ENCODE data around the gene RAB19.
"Not testable (repeated sequence)": the region's sequence is repeated elsewhere in the genome, so short reads cannot be mapped to it uniquely, and the experiment has no call there.

RAB19 gene

DNA sequence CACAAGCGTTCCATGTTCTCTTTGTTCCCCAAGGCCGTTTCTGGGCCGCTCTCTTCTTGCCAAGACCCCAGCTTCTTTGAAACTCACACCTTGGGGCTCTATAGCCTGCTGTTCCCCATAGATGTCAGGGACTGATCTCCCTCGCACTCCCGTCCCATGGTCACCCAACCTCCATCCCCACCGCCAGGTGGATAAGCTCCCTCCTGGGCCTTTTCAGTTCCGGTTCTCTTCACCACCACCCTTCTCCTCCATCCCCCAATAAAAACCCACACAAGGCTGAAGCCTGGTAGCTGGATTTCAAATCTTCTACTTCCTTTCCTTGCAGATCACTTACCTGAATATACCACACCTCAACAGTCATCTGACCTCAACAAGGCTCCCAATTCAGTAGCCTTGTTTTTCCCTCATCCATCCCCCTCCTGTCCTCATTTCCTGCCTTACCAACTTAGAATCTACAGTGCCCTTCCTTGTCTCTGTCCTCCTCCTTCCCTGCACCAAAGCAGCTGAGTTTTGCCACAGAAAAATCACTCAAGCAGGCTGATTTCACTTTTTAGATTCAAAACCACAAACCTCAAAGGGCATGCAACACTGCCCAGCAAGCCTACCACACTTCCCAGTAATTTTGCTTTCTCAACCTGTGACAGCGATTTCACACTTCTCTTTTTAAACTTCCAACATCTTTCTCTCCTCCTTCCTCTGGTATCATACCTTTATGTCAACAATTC lies 13.2 kb upstream of the RAB19 start:
- Mint-ChIP-seq H3K36me3 (ENCODE audit: low read depth) (peaks cover 8% of the 10 kb centered on the region), H3K4me3 (no peak overlapping the region), H3K27ac (no peak overlapping the region), H3K27me3 (ENCODE audit: low read depth) (no peaks in the 10 kb centered on the region), H3K4me1 (ENCODE audit: low read depth) (peaks cover 3% of the 10 kb centered on the region), H3K9me3 (no peaks in the 10 kb centered on the region)
- DNase-seq (ENCODE audit: low spot score) = peak; percentile 44

- Mint-ChIP-seq H3K4me3 (no peak overlapping the region), H3K27me3 (ENCODE audit: low read depth) (no peaks in the 10 kb centered on the region), H3K27ac (no peak overlapping the region), H3K4me1 (ENCODE audit: low read depth) (peaks cover 7% of the 10 kb centered on the region), H3K9me3 (no peaks in the 10 kb centered on the region), H3K36me3 (ENCODE audit: low read depth) (peaks cover 8% of the 10 kb centered on the region)
- DNase-seq (ENCODE audit: low spot score) = no peak
These were observed 12.2 kb upstream of the RAB19 start for GRCh38 chr7:140391634-140392033.

DNA sequence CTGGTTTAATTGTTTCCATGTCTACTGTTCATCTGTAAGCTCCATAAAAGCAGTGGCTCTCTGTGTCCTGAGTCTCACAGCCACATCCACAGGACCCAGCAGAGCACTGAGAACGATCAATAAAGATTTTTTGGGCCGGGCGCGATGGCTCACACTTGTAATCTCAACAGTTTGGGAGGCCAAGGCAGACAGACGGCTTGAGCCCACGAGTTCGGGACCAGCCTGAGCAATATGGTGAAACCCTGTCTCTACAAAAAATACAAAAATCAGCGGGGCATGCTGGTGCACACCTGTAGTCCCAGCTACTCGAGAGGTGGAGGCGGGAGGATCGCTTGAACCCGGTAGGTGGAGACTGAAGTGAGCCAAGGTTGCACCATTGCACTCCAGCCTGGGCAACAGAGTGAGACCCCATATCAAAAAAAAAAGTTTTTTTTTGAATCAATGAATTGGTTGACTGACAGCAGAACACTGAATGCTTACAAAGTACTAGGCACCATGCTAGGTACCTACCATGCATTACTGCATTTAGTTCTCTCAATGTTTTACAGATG lies 10.0 kb upstream of the RAB19 start:
- Mint-ChIP-seq H3K4me1 (ENCODE audit: low read depth) (peaks cover 12% of the 10 kb centered on the region), H3K27me3 (ENCODE audit: low read depth) (no peaks in the 10 kb centered on the region), H3K4me3 (no peak overlapping the region), H3K27ac (no peak overlapping the region), H3K9me3 (no peaks in the 10 kb centered on the region), H3K36me3 (ENCODE audit: low read depth) (peaks cover 10% of the 10 kb centered on the region)
- no peak for DNase-seq (ENCODE audit: low spot score)

- peak; percentile 90 for DNase-seq (ENCODE audit: low spot score)
- Mint-ChIP-seq H3K27me3 (ENCODE audit: low read depth) (no peaks in the 10 kb centered on the region), H3K36me3 (ENCODE audit: low read depth) (peaks cover 17% of the 10 kb centered on the region), H3K4me3 (peak within 1 kb of the TSS; percentile 94), H3K4me1 (ENCODE audit: low read depth) (peaks cover 30% of the 10 kb centered on the region), H3K9me3 (no peaks in the 10 kb centered on the region), H3K27ac (peak within 1 kb of the TSS; percentile 89)
These were observed 5.8 kb upstream of the RAB19 start, which contains the start of gene SLC37A3 for GRCh38 chr7:140397784-140398750. Gene SLC37A3, minus strand, starts transcription at chr7:140398530. Its CDS starts 16,004 bp downstream, at chr7:140382526.

GRCh38 chr7:140398821-140399220 lies 5.0 kb upstream of the RAB19 start:
- Mint-ChIP-seq H3K36me3 (ENCODE audit: low read depth) (peaks cover 17% of the 10 kb centered on the region), H3K27me3 (ENCODE audit: low read depth) (no peaks in the 10 kb centered on the region), H3K27ac (peak overlapping the region; percentile 31)

DNA sequence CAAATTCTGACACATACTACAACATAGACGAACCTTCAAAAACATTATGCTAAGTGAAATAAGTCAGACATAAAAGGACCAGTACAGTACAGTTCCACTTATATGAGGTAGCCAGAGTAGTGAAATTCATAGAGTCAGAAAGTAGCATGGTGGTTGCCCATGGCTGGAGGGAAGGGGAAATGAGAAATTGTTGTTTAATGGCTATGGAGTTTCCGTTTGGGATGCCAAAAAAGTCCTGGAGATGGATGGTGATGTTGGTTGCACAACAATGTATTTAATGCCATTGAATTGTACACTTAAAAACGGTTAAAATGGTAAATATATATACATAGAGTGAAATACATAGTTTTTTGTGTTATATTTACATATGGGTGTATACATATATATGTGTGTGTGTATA lies 3.5 kb upstream of the RAB19 start:
- Mint-ChIP-seq H3K4me1 (ENCODE audit: low read depth) (peaks cover 44% of the 10 kb centered on the region), H3K9me3 (no peaks in the 10 kb centered on the region), H3K27ac (no peak overlapping the region), H3K4me3 (no peak overlapping the region), H3K36me3 (ENCODE audit: low read depth) (peaks cover 21% of the 10 kb centered on the region), H3K27me3 (ENCODE audit: low read depth) (no peaks in the 10 kb centered on the region)
- DNase-seq (ENCODE audit: low spot score) = no peak

More at GRCh38 chr7:140398821-140399220, 5.0 kb upstream of the RAB19 start:
- Mint-ChIP-seq H3K9me3 (no peaks in the 10 kb centered on the region), H3K4me3 (peak overlapping the region; percentile 94), H3K4me1 (ENCODE audit: low read depth) (peaks cover 33% of the 10 kb centered on the region)
- no peak for DNase-seq (ENCODE audit: low spot score)

GRCh38 chr7:140402178-140402835 lies 1.6 kb upstream of the RAB19 start:
- peak overlapping the region; percentile 96 for H3K27ac Mint-ChIP-seq
- no peak for DNase-seq (ENCODE audit: low spot score)
- H3K27me3 Mint-ChIP-seq (ENCODE audit: low read depth) = no peaks in the 10 kb centered on the region
- H3K36me3 Mint-ChIP-seq (ENCODE audit: low read depth) = peaks cover 20% of the 10 kb centered on the region
- no peaks in the 10 kb centered on the region for H3K9me3 Mint-ChIP-seq
- peaks cover 38% of the 10 kb centered on the region for H3K4me1 Mint-ChIP-seq (ENCODE audit: low read depth)
- H3K4me3 Mint-ChIP-seq = peak overlapping the region; percentile 93

- Mint-ChIP-seq H3K9me3 (no peaks in the 10 kb centered on the region), H3K4me3 (peak overlapping the region; percentile 93), H3K27me3 (ENCODE audit: low read depth) (no peaks in the 10 kb centered on the region), H3K27ac (peak overlapping the region; percentile 96), H3K36me3 (ENCODE audit: low read depth) (peaks cover 27% of the 10 kb centered on the region), H3K4me1 (ENCODE audit: low read depth) (peaks cover 33% of the 10 kb centered on the region)
- no peak for DNase-seq (ENCODE audit: low spot score)
These were observed 757 bp downstream of the RAB19 start for GRCh38 chr7:140404565-140405065.

- no peaks in the 10 kb centered on the region for H3K27me3 Mint-ChIP-seq (ENCODE audit: low read depth)
- H3K36me3 Mint-ChIP-seq (ENCODE audit: low read depth) = peaks cover 29% of the 10 kb centered on the region
- H3K9me3 Mint-ChIP-seq = no peaks in the 10 kb centered on the region
- H3K27ac Mint-ChIP-seq = no peak overlapping the region
- H3K4me1 Mint-ChIP-seq (ENCODE audit: low read depth) = peaks cover 28% of the 10 kb centered on the region
- no peak for DNase-seq (ENCODE audit: low spot score)
- H3K4me3 Mint-ChIP-seq = no peak overlapping the region
These were observed 11.5 kb downstream of the RAB19 start for GRCh38 chr7:140415361-140415760.

DNA sequence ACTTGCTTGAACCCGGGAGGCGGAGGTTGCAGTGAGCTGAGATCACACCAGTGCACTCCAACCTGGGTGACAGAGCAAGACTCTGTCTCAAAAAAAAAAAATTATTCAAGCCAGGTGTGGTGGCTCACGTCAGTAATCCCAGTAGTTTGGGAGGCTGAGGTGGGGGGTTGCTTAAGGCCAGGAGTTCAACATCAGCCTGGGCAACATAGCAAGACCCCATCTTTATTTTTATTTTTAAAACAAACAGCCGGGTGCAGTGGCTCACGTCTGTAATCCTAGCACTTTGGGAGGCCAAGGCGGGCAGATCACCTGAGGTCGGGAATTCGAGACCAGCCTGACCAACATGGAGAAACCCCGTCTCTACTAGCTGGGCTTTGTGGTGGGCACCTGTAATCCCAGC lies 12.0 kb downstream of the RAB19 start:
- Mint-ChIP-seq H3K4me1 (ENCODE audit: low read depth) (peaks cover 28% of the 10 kb centered on the region), H3K36me3 (ENCODE audit: low read depth) (peaks cover 28% of the 10 kb centered on the region)
- DNase-seq (ENCODE audit: low spot score); H3K4me3 Mint-ChIP-seq; H3K27ac Mint-ChIP-seq; H3K27me3 Mint-ChIP-seq (ENCODE audit: low read depth); H3K9me3 Mint-ChIP-seq: not testable (repeated sequence)

- Mint-ChIP-seq H3K9me3 (no peaks in the 10 kb centered on the region), H3K36me3 (ENCODE audit: low read depth) (peaks cover 25% of the 10 kb centered on the region), H3K27ac (peak overlapping the region; percentile 26), H3K27me3 (ENCODE audit: low read depth) (no peaks in the 10 kb centered on the region), H3K4me1 (ENCODE audit: low read depth) (peaks cover 28% of the 10 kb centered on the region), H3K4me3 (no peak overlapping the region)
- no peak for DNase-seq (ENCODE audit: low spot score)
These were observed 12.7 kb downstream of the RAB19 start for GRCh38 chr7:140416560-140416959.

DNA sequence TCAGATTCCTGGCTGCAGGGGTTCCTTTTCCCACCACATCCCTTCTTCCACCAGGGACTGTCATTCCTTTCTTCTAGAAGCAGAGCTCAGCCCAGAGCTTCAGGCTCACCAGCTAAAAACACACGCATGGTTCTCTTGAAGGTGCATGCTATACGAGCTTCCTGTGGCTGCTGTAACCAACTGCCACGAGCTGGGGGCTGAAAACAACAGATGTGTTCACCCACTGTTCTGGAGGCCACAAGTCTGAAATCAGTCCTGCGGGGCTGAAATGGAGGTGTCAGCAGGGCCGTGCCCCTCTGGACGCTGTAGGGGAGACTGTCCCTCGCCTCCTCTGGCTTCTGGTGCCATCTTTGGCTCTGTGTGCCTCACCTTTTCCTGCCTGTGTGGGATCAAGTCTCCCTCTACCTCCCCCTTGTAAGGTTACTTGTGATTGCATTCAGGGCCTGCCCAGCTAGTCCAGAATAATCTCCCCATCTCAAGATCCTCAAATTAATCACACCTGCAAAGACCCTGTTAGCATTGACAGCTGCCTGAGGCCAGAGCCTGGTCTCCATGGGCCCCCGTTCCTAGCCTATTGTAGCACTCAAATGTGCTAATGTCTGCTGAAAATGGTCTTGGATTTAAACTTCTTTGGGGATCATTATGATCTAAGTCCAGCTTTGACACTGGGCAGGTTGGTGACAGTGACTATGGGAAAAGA lies 13.7 kb downstream of the RAB19 start:
- no peaks in the 10 kb centered on the region for H3K27me3 Mint-ChIP-seq (ENCODE audit: low read depth)
- peaks cover 22% of the 10 kb centered on the region for H3K36me3 Mint-ChIP-seq (ENCODE audit: low read depth)
- H3K4me3 Mint-ChIP-seq = peak overlapping the region; percentile 18
- DNase-seq (ENCODE audit: low spot score) = no peak
- H3K9me3 Mint-ChIP-seq = no peaks in the 10 kb centered on the region
- H3K27ac Mint-ChIP-seq = peak overlapping the region; percentile 82
- peaks cover 28% of the 10 kb centered on the region for H3K4me1 Mint-ChIP-seq (ENCODE audit: low read depth)

DNA sequence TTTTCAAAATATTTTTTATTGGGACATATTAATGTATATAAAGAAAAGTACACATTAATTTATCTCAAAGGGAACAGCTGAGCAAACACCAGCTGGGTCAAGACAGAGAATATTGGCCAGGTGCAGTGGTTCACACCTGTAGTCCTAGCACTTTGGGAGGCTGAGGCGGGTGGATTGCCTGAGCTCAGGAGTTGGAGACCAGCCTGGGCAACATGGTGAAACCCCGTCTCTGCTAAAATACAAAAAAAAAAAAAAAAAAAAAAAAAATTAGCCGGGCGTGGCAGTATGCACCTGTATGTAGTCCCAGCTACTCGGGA lies 14.3 kb downstream of the RAB19 start:
- Mint-ChIP-seq H3K4me1 (ENCODE audit: low read depth) (peaks cover 28% of the 10 kb centered on the region), H3K27ac (peak overlapping the region; percentile 82), H3K36me3 (ENCODE audit: low read depth) (peaks cover 20% of the 10 kb centered on the region)
- not testable (repeated sequence) for H3K4me3 Mint-ChIP-seq; H3K9me3 Mint-ChIP-seq; DNase-seq (ENCODE audit: low spot score); H3K27me3 Mint-ChIP-seq (ENCODE audit: low read depth)

Data from T-helper 2 cell treated with Interferon-gamma antibody and Interleukin-4, amounts not matched to agents 5 μg/mL and 100 μg/mL, for 36 hours (primary cell).